Measurements from ENCODE around the gene SPZ1.

SPZ1 gene

GRCh38 chr5:80370390-80370789 lies 50.6 kb downstream of the SPZ1 start:
- H3K4me3 ChIP-seq (replicated peaks in 1 of 2; ENCODE audit: low read depth in 2 of 2, low read length in 2 of 2), result no peak overlapping the region
- no peak for DNase-seq (ENCODE audit: low read depth in 2 of 2)
- TF ChIP-seq CTCF (IDR thresholded peaks at IDR 0.05; ENCODE audit: low read depth, low read length), result no peak
